K562 (cell line): ENCODE measurements around the gene KDM4C. TPM values are rescaled to one million over a fixed set of nuclear protein-coding genes. Genes with fewer than 3 reads are reported as not detected.
A peak's percentile ranks its signal among the peaks of the same experiment; 100 is the strongest.

Source experiments
- CAMTA2 ChIP-seq: fragments of 250-450 bp; sonication (Bioruptor Pico); conservative IDR thresholded peaks from 2 replicates; pipeline ENCODE4 v1.5.1; 2022
- CTBP1 ChIP-seq: fragments of 450-650 bp; IDR thresholded peaks from 2 replicates; pipeline ENCODE4 v1.6.1; 2016; ENCODE audit warnings: borderline replicate concordance
- E2F1 ChIP-seq: sonication (generic); formaldehyde crosslinking; IDR thresholded peaks from 2 replicates; pipeline ENCODE4 v1.8.1; 2023; ENCODE audit warnings: mild to moderate bottlenecking, missing genetic modification reagents, moderate library complexity
- E2F3 ChIP-seq: fragments of 250-450 bp; sonication (Bioruptor Pico); IDR thresholded peaks from 2 replicates; pipeline ENCODE4 v1.4.0; 2020; ENCODE audit warnings: mild to moderate bottlenecking
- GTF3C2 ChIP-seq: IDR thresholded peaks from 3 replicates; pipeline ENCODE4 v1.6.1; 2011; ENCODE audit warnings: borderline replicate concordance, mild to moderate bottlenecking, moderate library complexity; ENCODE audit not compliant: insufficient read length; ENCODE audit errors: extremely low read depth
- HIVEP1 ChIP-seq: fragments of 250-450 bp; sonication (Bioruptor Pico); IDR thresholded peaks from 2 replicates; pipeline ENCODE4 v1.4.0; 2020; ENCODE audit warnings: mild to moderate bottlenecking
- KDM5B ChIP-seq: fragments of 200-600 bp; sonication (generic); IDR thresholded peaks from 2 replicates; pipeline ENCODE4 v1.6.1; 2012; ENCODE audit warnings: low read depth, mild to moderate bottlenecking, moderate library complexity, low read length, control low read depth, inconsistent platforms; ENCODE audit not compliant: insufficient replicate concordance
- MTA1 ChIP-seq: fragments of 450-650 bp; IDR thresholded peaks from 2 replicates; pipeline ENCODE4 v1.6.1; 2017; ENCODE audit warnings: borderline replicate concordance
- MYNN ChIP-seq, 2 experiments: sonication (generic); formaldehyde crosslinking in 1 of 2; IDR thresholded peaks; 2 replicates each; pipeline versions ENCODE4 v1.5.0 to v1.6.1; 2016 to 2020; ENCODE audit warnings: antibody characterized with exemption in 1 of 2, missing genetic modification reagents in 1 of 2
- NELFE ChIP-seq: IDR thresholded peaks from 2 replicates; pipeline ENCODE4 v1.6.1; 2011; ENCODE audit warnings: mild to moderate bottlenecking; ENCODE audit not compliant: insufficient read depth, insufficient read length
- NFXL1 ChIP-seq: fragments of 450-650 bp; formaldehyde crosslinking; IDR thresholded peaks from 2 replicates; pipeline ENCODE4 v1.4.0; 2021; ENCODE audit warnings: mild to moderate bottlenecking
- PHTF2 ChIP-seq: fragments of 250-450 bp; sonication (Bioruptor Pico); IDR thresholded peaks from 2 replicates; pipeline ENCODE4 v1.5.0; 2021; ENCODE audit warnings: mild to moderate bottlenecking
- RB1 ChIP-seq: fragments of 450-650 bp; IDR thresholded peaks from 2 replicates; pipeline ENCODE4 v1.6.1; 2017; ENCODE audit warnings: low read depth, mild to moderate bottlenecking
- RBM25 ChIP-seq: fragments of 200-400 bp; formaldehyde crosslinking; IDR thresholded peaks from 2 replicates; pipeline ENCODE4 v1.6.1; 2018; ENCODE audit warnings: low read length, low read depth, moderate library complexity; ENCODE audit not compliant: severe bottlenecking
- SMAD3 ChIP-seq: fragments of 450-650 bp; formaldehyde crosslinking; conservative IDR thresholded peaks from 2 replicates; pipeline ENCODE4 v1.4.0; 2020; ENCODE audit warnings: mild to moderate bottlenecking
- TOE1 ChIP-seq, 2 experiments: fragments of 450-650 bp in 1 of 2; sonication (generic) in 1 of 2; formaldehyde crosslinking in 1 of 2; IDR thresholded peaks; 2 replicates each; pipeline versions ENCODE4 v1.7.1 to v1.8.0; 2016 to 2022; ENCODE audit warnings: borderline replicate concordance in 2 of 2, mild to moderate bottlenecking in 2 of 2, antibody characterized with exemption in 1 of 2, inconsistent platforms in 1 of 2, low read depth in 1 of 2, missing genetic modification reagents in 1 of 2, moderate library complexity in 1 of 2
- ZNF518B ChIP-seq: fragments of 250-450 bp; sonication (Bioruptor Pico); IDR thresholded peaks from 2 replicates; pipeline ENCODE4 v1.5.0; 2021; ENCODE audit warnings: mild to moderate bottlenecking, moderate library complexity
- ZNF830 ChIP-seq: fragments of 250-450 bp; sonication (Bioruptor Pico); IDR thresholded peaks from 2 replicates; pipeline ENCODE4 v1.5.0; 2021; ENCODE audit warnings: mild to moderate bottlenecking
- polyA plus RNA-seq, 8 experiments: library from polyadenylated mRNA; depleted of rRNA in 4 of 8; stranded (reverse) in 5 of 8; unstranded in 3 of 8; fragments of >200 nt; fragmentation: Nextera tagmentation in 2 of 8; fragmentation: Illumina TruSeq in 1 of 8; extraction: Ambion mirVana in 2 of 8; extraction: Trizol in 1 of 8; gene quantifications; 2 replicates each; pipeline versions ENCODE4 v1.2.1 to v1.2.3, GENCODE V29; 2011 to 2014; ENCODE audit warnings: inconsistent platforms in 1 of 8, missing spikeins in 1 of 8
- total RNA-seq, 7 experiments: library from RNA; depleted of rRNA in 6 of 7; stranded (reverse); fragments of >200 nt in 6 of 7; fragmentation: Illumina TruSeq in 2 of 7; extraction: Trizol in 2 of 7; gene quantifications; 2 replicates each; pipeline versions ENCODE4 v1.2.1 to v1.2.3, GENCODE V29; 2011 to 2021; ENCODE audit warnings: low replicate concordance in 1 of 7
- TF ChIP-seq, protein P1 (sequence below): fragments of 450-650 bp; formaldehyde crosslinking; IDR thresholded peaks from 2 replicates; pipeline ENCODE4 v1.4.0; 2022; ENCODE audit warnings: missing genetic modification characterization

The KDM4C gene
- total and polyA plus RNA-seq, 9 of the 15 experiments (the other 6 are each of a cell fraction or from before 2014, with no cell fraction given): 5.4 to 17.0 (median 12.6) TPM

DNA sequence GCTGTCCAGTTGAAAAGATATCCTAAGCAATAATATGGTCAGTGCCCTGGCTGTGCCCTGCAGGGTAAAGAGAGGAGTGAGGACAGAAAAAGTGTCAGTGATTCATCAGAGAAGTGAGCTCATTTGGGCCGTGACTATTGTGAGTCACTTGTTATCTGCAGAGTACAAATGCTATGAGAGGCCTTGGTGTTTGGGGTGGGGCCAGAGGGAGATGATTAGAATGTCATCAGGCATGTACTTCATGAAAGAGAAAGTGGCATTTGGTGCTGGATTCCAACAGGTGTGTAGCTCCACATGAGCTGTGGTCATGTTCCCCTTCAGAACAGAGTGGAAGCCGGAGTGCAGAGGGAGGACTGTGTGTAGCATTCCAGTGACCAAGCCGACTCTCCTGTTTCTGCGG, 174.1 kb downstream of the KDM4C start (continued):
- TF ChIP-seq GTF3C2: no peak
- no peak for TF ChIP-seq SMAD3 (CRISPR knock-in tag)
- no peak for TF ChIP-seq HIVEP1 (CRISPR knock-in tag)
- TF ChIP-seq, protein P1, sequence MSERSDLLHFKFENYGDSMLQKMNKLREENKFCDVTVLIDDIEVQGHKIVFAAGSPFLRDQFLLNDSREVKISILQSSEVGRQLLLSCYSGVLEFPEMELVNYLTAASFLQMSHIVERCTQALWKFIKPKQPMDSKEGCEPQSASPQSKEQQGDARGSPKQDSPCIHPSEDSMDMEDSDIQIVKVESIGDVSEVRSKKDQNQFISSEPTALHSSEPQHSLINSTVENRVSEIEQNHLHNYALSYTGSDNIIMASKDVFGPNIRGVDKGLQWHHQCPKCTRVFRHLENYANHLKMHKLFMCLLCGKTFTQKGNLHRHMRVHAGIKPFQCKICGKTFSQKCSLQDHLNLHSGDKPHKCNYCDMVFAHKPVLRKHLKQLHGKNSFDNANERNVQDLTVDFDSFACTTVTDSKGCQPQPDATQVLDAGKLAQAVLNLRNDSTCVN: no peak
- peak; percentile 77; the same call in 1 of the 2 replicates for TF ChIP-seq MYNN (IDR thresholded peaks at IDR 0.05)
- no peak for TF ChIP-seq MYNN (CRISPR knock-in tag; IDR thresholded peaks at IDR 0.05)
- no peak for TF ChIP-seq KDM5B
- no peak for TF ChIP-seq NFXL1 (CRISPR knock-in tag)
- TF ChIP-seq ZNF518B (CRISPR knock-in tag): no peak
- no peak for TF ChIP-seq TOE1 (IDR thresholded peaks at IDR 0.05; ENCODE audit: borderline replicate concordance)
- no peak for TF ChIP-seq TOE1 (CRISPR knock-in tag; IDR thresholded peaks at IDR 0.05; ENCODE audit: borderline replicate concordance, low read depth)
- no peak for TF ChIP-seq PHTF2 (CRISPR knock-in tag)
- TF ChIP-seq RB1: no peak
- TF ChIP-seq ZNF830 (CRISPR knock-in tag): no peak
- TF ChIP-seq MTA1: 0 out of 2 replicates have a peak, but pooled peaks have one; percentile 32
- no peak for TF ChIP-seq NELFE
- TF ChIP-seq RBM25: no peak
- peak; percentile 78; the same call in 1 of the 2 replicates for TF ChIP-seq CTBP1
- TF ChIP-seq E2F3 (CRISPR knock-in tag): no peak
- no peak for TF ChIP-seq E2F1 (CRISPR knock-in tag)
- TF ChIP-seq CAMTA2 (CRISPR knock-in tag): no peak
